Panc1 (cell line): ENCODE data around the gene EVL. TPM values are rescaled to one million over a fixed set of nuclear protein-coding genes. Genes with fewer than 3 reads are reported as not detected.

Source experiments
- ATAC-seq: fragments of 200-7000 bp; cut with Tn5 transposase; 2 replicates; pipeline ENCODE4 v1.9.1; 2020; ENCODE audit warnings: mild to moderate bottlenecking, moderate library complexity
- BruUV-seq: library from RNA; stranded (reverse); fragments of 400-500 nt; replicated peaks from 2 replicates; lab custom pipeline; 2021; lab: Mats Ljungman, UMichigan
- CTCF ChIA-PET: fragments of 300-600 bp; sonication (Branson Sonifier 250); formaldehyde crosslinking; loops from one replicate; lab custom pipeline; 2022; ENCODE audit warnings: antibody characterized with exemption; lab: Charles Lee
- POLR2A ChIA-PET: fragments of 300-600 bp; sonication (Branson Sonifier 250); formaldehyde crosslinking; loops from one replicate; lab custom pipeline; 2022; ENCODE audit warnings: antibody characterized with exemption; lab: Charles Lee
- DNase-seq: peaks from one replicate; pipeline ENCODE4 v3.0.0-alpha.2; 2010; ENCODE audit warnings: low read depth, low spot score
- H3K27ac ChIP-seq: 2 replicates; pipeline ENCODE4 v1.5.1; 2011; ENCODE audit warnings: mild to moderate bottlenecking, low read length, inconsistent platforms
- H3K27me3 ChIP-seq: fragments of 200-500 bp; sonication (Bioruptor generic); 2 replicates; pipeline ENCODE4 v1.6.0; 2014; ENCODE audit warnings: low read length, inconsistent platforms; ENCODE audit not compliant: control insufficient read depth, insufficient read depth
- H3K36me3 ChIP-seq: fragments of 200-500 bp; sonication (Bioruptor generic); 2 replicates; pipeline ENCODE4 v1.5.1; 2014; ENCODE audit warnings: inconsistent platforms, mild to moderate bottlenecking, low read length, moderate library complexity; ENCODE audit not compliant: control insufficient read depth, insufficient read depth
- H3K4me1 ChIP-seq: 2 replicates; pipeline ENCODE4 v1.5.1; 2011; ENCODE audit warnings: inconsistent platforms, mild to moderate bottlenecking, low read length, moderate library complexity; ENCODE audit not compliant: control insufficient read depth, insufficient read depth
- H3K4me3 ChIP-seq, 2 experiments: 2 replicates each; pipeline ENCODE4 v1.5.1; 2011 to 2012; ENCODE audit warnings: low read depth in 2 of 2, low read length in 2 of 2, mild to moderate bottlenecking in 2 of 2, inconsistent platforms in 1 of 2, moderate library complexity in 1 of 2
- H3K9me3 ChIP-seq: fragments of 200-500 bp; sonication (Bioruptor generic); 2 replicates; pipeline ENCODE4 v1.5.1; 2014; ENCODE audit warnings: low read depth, mild to moderate bottlenecking, inconsistent platforms, low read length, moderate library complexity; ENCODE audit not compliant: control insufficient read depth, insufficient read depth
- CTCF ChIP-seq: fragments of 450-650 bp; IDR thresholded peaks from 2 replicates; pipeline ENCODE4 v1.5.1; 2017; ENCODE audit warnings: mild to moderate bottlenecking
- POLR2AphosphoS5 ChIP-seq: IDR thresholded peaks from 2 replicates; pipeline ENCODE4 v1.6.1; 2012; ENCODE audit warnings: mild to moderate bottlenecking, low read depth, low read length, moderate library complexity
- SIN3A ChIP-seq: IDR thresholded peaks from 2 replicates; pipeline ENCODE4 v1.6.1; 2012; ENCODE audit warnings: low read depth, mild to moderate bottlenecking, low read length, moderate library complexity, borderline replicate concordance; ENCODE audit not compliant: insufficient read depth
- TCF7L2 ChIP-seq: IDR thresholded peaks from 2 replicates; pipeline ENCODE4 v1.6.1; 2011; ENCODE audit warnings: mild to moderate bottlenecking, low read depth, low read length, inconsistent platforms
- in situ Hi-C: cut with HindIII; loops from 2 replicates; pipeline ENCODE4 v1.10.0; 2016; ENCODE audit warnings: low sequenced_read_pairs, low pct_unique_long_range_greater_than_20kb
- intact Hi-C: fragments of 100-400 bp; cut with micrococcal nuclease; formaldehyde crosslinking; loops from one replicate; pipeline ENCODE4 v1.10.0; 2022; ENCODE audit not compliant: unreplicated experiment
- total RNA-seq: library from RNA; stranded (reverse); gene quantifications from one replicate; pipeline ENCODE4 v1.2.1, GENCODE V29; 2021; ENCODE audit not compliant: unreplicated experiment
- TF ChIP-seq, protein P1 (sequence below), 2 experiments: IDR thresholded peaks; 2 replicates each; pipeline ENCODE4 v1.6.1; 2011 to 2012; ENCODE audit warnings: low read depth in 2 of 2, control low read depth in 1 of 2, low read length in 1 of 2, mild to moderate bottlenecking in 1 of 2, moderate library complexity in 1 of 2; ENCODE audit not compliant: insufficient read depth in 1 of 2

The EVL gene
- total RNA-seq, 1 experiment from 2014 or later: 38.3 TPM

GRCh38 chr14:100187247-100187833 lies 122.1 kb downstream of the EVL start:
- no peak for DNase-seq
- ChIA-PET CTCF (no interaction called here), POLR2A (no interaction called here)
- H3K27ac ChIP-seq: no peak overlapping the region
- no peaks in the 10 kb centered on the region for H3K9me3 ChIP-seq
- ATAC-seq: no peak
- TF ChIP-seq, protein P1, sequence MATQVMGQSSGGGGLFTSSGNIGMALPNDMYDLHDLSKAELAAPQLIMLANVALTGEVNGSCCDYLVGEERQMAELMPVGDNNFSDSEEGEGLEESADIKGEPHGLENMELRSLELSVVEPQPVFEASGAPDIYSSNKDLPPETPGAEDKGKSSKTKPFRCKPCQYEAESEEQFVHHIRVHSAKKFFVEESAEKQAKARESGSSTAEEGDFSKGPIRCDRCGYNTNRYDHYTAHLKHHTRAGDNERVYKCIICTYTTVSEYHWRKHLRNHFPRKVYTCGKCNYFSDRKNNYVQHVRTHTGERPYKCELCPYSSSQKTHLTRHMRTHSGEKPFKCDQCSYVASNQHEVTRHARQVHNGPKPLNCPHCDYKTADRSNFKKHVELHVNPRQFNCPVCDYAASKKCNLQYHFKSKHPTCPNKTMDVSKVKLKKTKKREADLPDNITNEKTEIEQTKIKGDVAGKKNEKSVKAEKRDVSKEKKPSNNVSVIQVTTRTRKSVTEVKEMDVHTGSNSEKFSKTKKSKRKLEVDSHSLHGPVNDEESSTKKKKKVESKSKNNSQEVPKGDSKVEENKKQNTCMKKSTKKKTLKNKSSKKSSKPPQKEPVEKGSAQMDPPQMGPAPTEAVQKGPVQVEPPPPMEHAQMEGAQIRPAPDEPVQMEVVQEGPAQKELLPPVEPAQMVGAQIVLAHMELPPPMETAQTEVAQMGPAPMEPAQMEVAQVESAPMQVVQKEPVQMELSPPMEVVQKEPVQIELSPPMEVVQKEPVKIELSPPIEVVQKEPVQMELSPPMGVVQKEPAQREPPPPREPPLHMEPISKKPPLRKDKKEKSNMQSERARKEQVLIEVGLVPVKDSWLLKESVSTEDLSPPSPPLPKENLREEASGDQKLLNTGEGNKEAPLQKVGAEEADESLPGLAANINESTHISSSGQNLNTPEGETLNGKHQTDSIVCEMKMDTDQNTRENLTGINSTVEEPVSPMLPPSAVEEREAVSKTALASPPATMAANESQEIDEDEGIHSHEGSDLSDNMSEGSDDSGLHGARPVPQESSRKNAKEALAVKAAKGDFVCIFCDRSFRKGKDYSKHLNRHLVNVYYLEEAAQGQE (IDR thresholded peaks at IDR 0.05; ENCODE audit: insufficient read depth in 1 of 2, low read depth in 2 of 2, low read length in 1 of 2): no peak
- intact Hi-C loops (no loop called here), in situ Hi-C loops (no loop called here)
- H3K4me1 ChIP-seq: peaks cover 2% of the 10 kb centered on the region
- BruUV-seq: no TSS peak
- H3K36me3 ChIP-seq: no peaks in the 10 kb centered on the region
- H3K4me3 ChIP-seq: no peak overlapping the region
- no peaks in the 10 kb centered on the region for H3K27me3 ChIP-seq

DNA sequence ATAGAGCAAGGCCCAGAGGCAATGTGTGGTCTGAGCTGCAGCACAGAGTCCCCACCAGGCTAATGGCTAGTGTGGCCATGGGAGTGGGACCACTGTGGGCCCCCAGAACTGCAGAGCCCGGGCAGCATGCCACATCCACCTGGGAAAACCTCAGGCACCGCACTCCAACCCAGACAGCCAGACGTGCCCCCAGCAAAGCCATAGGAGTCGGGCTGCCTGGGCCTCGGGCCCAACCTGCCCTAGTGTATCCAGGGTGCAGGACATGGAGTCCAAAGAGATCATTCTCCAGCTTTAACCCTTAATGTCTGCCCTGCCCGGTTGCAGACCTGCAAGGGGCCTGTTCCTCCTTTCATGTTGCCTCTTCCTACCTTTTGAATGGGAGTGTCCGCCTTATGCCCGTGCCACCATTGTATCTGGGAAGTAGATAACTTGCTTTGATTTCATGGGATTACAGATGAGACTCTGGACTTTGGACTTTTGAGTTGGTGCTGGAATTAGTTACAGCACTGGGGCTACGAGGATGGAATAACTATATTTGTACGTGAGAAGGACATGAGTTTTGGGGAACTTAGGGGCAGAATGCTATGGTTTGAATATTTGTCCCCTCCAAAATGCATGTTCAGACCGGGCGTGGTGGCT lies 123.3 kb downstream of the EVL start:
- in situ Hi-C loops (no loop called here), intact Hi-C loops (no loop called here)
- Histone ChIP-seq H3K4me3 (no peak overlapping the region), H3K36me3 (no peaks in the 10 kb centered on the region), H3K27ac (no peak overlapping the region), H3K9me3 (no peaks in the 10 kb centered on the region), H3K27me3 (no peaks in the 10 kb centered on the region), H3K4me1 (peaks cover 7% of the 10 kb centered on the region)
- no peak for ATAC-seq
- ChIA-PET POLR2A (no interaction called here), CTCF (no interaction called here)
- no peak for DNase-seq
- BruUV-seq: no TSS peak
- TF ChIP-seq POLR2AphosphoS5 (no peak), CTCF (no peak), SIN3A (no peak), TCF7L2 (no peak)
- TF ChIP-seq, protein P1 (IDR thresholded peaks at IDR 0.05; ENCODE audit: insufficient read depth in 1 of 2, low read depth in 2 of 2, low read length in 1 of 2): no peak
